Measurements from ENCODE around the gene TSHZ2.

GRCh38 chr20:53098621-53099020, 126.5 kb downstream of the TSHZ2 start:
- TF ChIP-seq FOXA1 (IDR thresholded peaks at IDR 0.05), result no peak
- no peak for TF ChIP-seq L3MBTL2 (conservative IDR thresholded peaks at IDR 0.05)
- no peak for TF ChIP-seq FOXM1 (IDR thresholded peaks at IDR 0.05; ENCODE audit: borderline replicate concordance)
- TF ChIP-seq SUZ12 (IDR thresholded peaks at IDR 0.05), result no peak
- no peak for TF ChIP-seq SP1 (IDR thresholded peaks at IDR 0.05)
- TF ChIP-seq CTBP1 (IDR thresholded peaks at IDR 0.05; ENCODE audit: borderline replicate concordance), result no peak
- TF ChIP-seq FOXK2 (IDR thresholded peaks at IDR 0.05), result no peak

Data from HEK293T (cell line).